WTC11 (cell line): ENCODE results near the gene EXOSC2. TPM values are rescaled to one million over a fixed set of nuclear protein-coding genes. Genes with fewer than 3 reads are reported as not detected.

Source experiments
- ATAC-seq: fragments of 200-7000 bp; cut with Tn5 transposase; 2 replicates; pipeline ENCODE4 v1.10.0; 2021; ENCODE audit warnings: mild to moderate bottlenecking, moderate library complexity
- CTCF ChIA-PET: fragments of 300-600 bp; sonication (Branson Sonifier 250); formaldehyde crosslinking; loops from one replicate; lab custom pipeline; 2021; ENCODE audit warnings: antibody characterized with exemption; lab: Charles Lee
- POLR2A ChIA-PET: fragments of 350-600 bp; sonication (Branson Sonifier 250); formaldehyde crosslinking; loops from one replicate; lab custom pipeline; 2021; ENCODE audit warnings: antibody characterized with exemption; lab: Charles Lee
- DNase-seq: peaks from one replicate; pipeline ENCODE4 v3.0.0; 2021; ENCODE audit warnings: low spot score
- H3K27ac Mint-ChIP-seq: 2 replicates; pipeline ENCODE4 v1.8.0; 2021; ENCODE audit warnings: mixed read lengths
- H3K27me3 Mint-ChIP-seq: 2 replicates; pipeline ENCODE4 v1.8.0; 2021; ENCODE audit warnings: low read depth, mild to moderate bottlenecking, moderate library complexity, mixed read lengths
- H3K36me3 Mint-ChIP-seq: 2 replicates; pipeline ENCODE4 v1.8.0; 2021; ENCODE audit warnings: mixed read lengths
- H3K4me1 Mint-ChIP-seq: 2 replicates; pipeline ENCODE4 v1.8.0; 2022; ENCODE audit warnings: mixed read lengths
- H3K4me3 Mint-ChIP-seq: 2 replicates; pipeline ENCODE4 v1.8.0; 2021; ENCODE audit warnings: mild to moderate bottlenecking, moderate library complexity, mixed read lengths
- H3K9me3 Mint-ChIP-seq: 2 replicates; pipeline ENCODE4 v1.8.0; 2021; ENCODE audit warnings: mixed read lengths
- CTCF ChIP-seq: fragments of 200-600 bp; IDR thresholded peaks from 2 replicates; pipeline ENCODE4 v1.8.0; 2022; ENCODE audit warnings: antibody characterized with exemption
- EMX1 ChIP-seq: fragments of 250-450 bp; sonication (Bioruptor Pico); IDR thresholded peaks from 2 replicates; pipeline ENCODE4 v1.8.0; 2021; ENCODE audit warnings: mild to moderate bottlenecking
- FOXK1 ChIP-seq: sonication (generic); formaldehyde crosslinking; IDR thresholded peaks from 2 replicates; pipeline ENCODE4 v1.8.0; 2022; ENCODE audit warnings: mild to moderate bottlenecking, moderate library complexity, missing genetic modification reagents
- FOXP4 ChIP-seq: sonication (generic); formaldehyde crosslinking; IDR thresholded peaks from 2 replicates; pipeline ENCODE4 v1.8.0; 2022; ENCODE audit warnings: mild to moderate bottlenecking, missing genetic modification reagents
- HMGXB4 ChIP-seq: sonication (generic); formaldehyde crosslinking; IDR thresholded peaks from 2 replicates; pipeline ENCODE4 v1.8.1; 2023; ENCODE audit warnings: mild to moderate bottlenecking, moderate library complexity, missing genetic modification reagents
- NFYB ChIP-seq: sonication (generic); formaldehyde crosslinking; conservative IDR thresholded peaks from 2 replicates; pipeline ENCODE4 v1.8.0; 2022; ENCODE audit warnings: low read depth, missing genetic modification reagents
- PRDM15 ChIP-seq: sonication (generic); formaldehyde crosslinking; IDR thresholded peaks from 2 replicates; pipeline ENCODE4 v1.8.0; 2022; ENCODE audit warnings: missing genetic modification reagents
- PREB ChIP-seq: sonication (generic); formaldehyde crosslinking; IDR thresholded peaks from 2 replicates; pipeline ENCODE4 v1.8.1; 2022; ENCODE audit warnings: mild to moderate bottlenecking, missing genetic modification reagents, moderate library complexity, borderline replicate concordance
- ZNF219 ChIP-seq: sonication (generic); formaldehyde crosslinking; IDR thresholded peaks from 2 replicates; pipeline ENCODE4 v1.8.0; 2023; ENCODE audit warnings: missing genetic modification reagents, mild to moderate bottlenecking, borderline replicate concordance
- ZNF423 ChIP-seq: fragments of 250-450 bp; sonication (Bioruptor Pico); IDR thresholded peaks from 2 replicates; pipeline ENCODE4 v2.1.2; 2022; ENCODE audit warnings: mild to moderate bottlenecking, moderate library complexity
- total RNA-seq: library from RNA; stranded (reverse); gene quantifications from 3 replicates; pipeline ENCODE4 v1.2.3, GENCODE V29; 2021
- TF ChIP-seq, protein P1 (sequence below): sonication (generic); formaldehyde crosslinking; IDR thresholded peaks from 2 replicates; pipeline ENCODE4 v1.8.0; 2022; ENCODE audit warnings: mild to moderate bottlenecking, missing genetic modification reagents
- TF ChIP-seq, protein P2 (sequence below): sonication (generic); formaldehyde crosslinking; IDR thresholded peaks from 2 replicates; pipeline ENCODE4 v1.8.0; 2023; ENCODE audit warnings: mild to moderate bottlenecking, missing genetic modification reagents
- TF ChIP-seq, protein P3 (sequence below): fragments of 250-450 bp; sonication (Bioruptor Pico); conservative IDR thresholded peaks from 2 replicates; pipeline ENCODE4 v1.9.0; 2021; ENCODE audit warnings: mild to moderate bottlenecking

The EXOSC2 gene
- total RNA-seq, 1 experiment from 2014 or later = 76.1 TPM

DNA sequence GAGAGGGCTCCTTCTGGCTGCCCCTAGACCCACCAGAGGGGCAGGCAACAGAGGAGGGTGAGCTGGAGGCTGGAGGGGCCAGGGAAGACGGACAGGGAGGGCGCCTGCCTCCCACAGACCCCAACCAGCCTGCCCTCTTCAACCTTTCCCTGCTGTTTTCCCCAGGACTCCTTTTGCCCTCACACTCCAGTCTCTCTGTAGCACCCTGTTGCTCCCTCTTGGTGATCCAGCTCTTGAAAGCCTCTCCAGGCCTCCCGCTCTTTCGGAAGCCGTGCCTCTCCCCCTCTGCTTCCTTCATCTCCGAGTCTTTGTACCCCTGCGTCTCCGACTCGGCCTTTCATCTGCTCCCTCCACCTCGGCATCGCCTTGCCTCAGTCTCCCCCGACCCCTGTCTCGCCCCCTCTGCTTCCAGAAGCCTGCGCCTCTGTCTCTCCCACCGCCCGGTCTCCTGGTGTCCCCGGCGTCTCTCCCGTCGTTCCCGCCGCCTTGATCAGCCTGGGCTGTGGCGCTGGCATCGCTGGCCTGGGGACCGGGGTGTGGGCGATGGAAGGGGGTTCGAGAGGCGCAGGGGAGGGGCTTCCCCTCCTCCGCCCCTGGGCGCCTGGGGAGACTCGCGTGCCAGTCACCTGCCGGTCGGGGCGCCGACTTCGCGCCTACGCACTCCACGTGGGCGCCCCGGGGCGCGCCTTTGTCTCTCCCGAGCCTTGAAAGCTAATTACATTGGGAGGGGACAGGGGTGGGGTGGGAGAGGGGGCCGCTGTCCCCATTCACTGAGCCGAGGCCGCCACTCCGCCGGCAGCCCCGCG lies 34.5 kb upstream of the EXOSC2 start (continued):
- 0 out of 2 replicates have a peak, but pooled peaks have one; percentile 22 for TF ChIP-seq HMGXB4 (CRISPR knock-in tag)
- TF ChIP-seq, protein P1, sequence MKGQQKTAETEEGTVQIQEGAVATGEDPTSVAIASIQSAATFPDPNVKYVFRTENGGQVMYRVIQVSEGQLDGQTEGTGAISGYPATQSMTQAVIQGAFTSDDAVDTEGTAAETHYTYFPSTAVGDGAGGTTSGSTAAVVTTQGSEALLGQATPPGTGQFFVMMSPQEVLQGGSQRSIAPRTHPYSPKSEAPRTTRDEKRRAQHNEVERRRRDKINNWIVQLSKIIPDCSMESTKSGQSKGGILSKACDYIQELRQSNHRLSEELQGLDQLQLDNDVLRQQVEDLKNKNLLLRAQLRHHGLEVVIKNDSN (CRISPR knock-in tag) = peak; percentile 50; the same call in 1 of the 2 replicates

DNA sequence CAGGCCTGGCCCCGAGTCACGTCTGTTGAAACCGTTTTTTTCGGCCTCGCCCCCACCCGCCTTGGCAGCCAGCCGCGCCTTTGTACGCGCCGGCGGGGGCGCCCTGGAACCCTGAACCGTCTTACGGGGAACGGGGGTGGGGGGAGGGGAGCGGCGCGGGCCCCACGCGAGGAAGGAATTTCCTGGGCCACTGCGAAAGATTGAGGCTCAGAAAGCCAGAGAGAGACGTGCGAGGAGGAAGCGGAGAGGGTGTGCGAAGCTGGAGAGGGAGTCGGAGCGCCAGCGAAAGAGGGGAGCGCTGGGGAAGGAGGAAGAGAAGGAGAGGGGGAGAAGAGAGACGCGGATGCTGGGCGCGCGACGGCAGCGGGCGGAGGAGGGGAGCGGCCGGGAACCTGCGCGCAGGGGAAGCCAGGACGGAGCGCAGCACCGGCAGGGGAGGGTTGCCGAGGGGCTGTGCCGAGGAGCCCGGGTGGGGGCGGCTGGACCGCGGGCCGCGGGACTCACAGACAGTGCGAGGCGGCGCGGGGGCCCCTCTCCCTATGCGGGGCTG lies 33.8 kb upstream of the EXOSC2 start:
- H3K9me3 Mint-ChIP-seq = no peaks in the 10 kb centered on the region
- no peak overlapping the region for H3K27ac Mint-ChIP-seq
- CTCF ChIA-PET = interaction anchor here (1.0 to 4.5 kb wide), 2 partner anchors 23 to 199 kb away, joined by 3 to 39 read pairs; no protein-coding TSS in a partner anchor
- H3K4me1 Mint-ChIP-seq = peaks cover 16% of the 10 kb centered on the region
- peak; percentile 10 for ATAC-seq
- H3K4me3 Mint-ChIP-seq = peak overlapping the region; percentile 62
- POLR2A ChIA-PET = no interaction called here
- TF ChIP-seq ZNF423 (CRISPR knock-in tag) (no peak), NFYB (no peak), PRDM15 (CRISPR knock-in tag) (peak; percentile 35; the same call in 1 of the 2 replicates)
- DNase-seq = peak; percentile 76
- H3K36me3 Mint-ChIP-seq = 0 out of 2 replicates have a peak, but pooled peaks cover 3% of the 10 kb centered on the region
- peaks cover 100% of the 10 kb centered on the region for H3K27me3 Mint-ChIP-seq

- H3K36me3 Mint-ChIP-seq = 0 out of 2 replicates have a peak, but pooled peaks cover 3% of the 10 kb centered on the region
- CTCF ChIA-PET = interaction anchor here (1.0 to 4.5 kb wide), 2 partner anchors 23 to 200 kb away, joined by 3 to 39 read pairs; no protein-coding TSS in a partner anchor
- TF ChIP-seq FOXP4 (CRISPR knock-in tag) = no peak
- TF ChIP-seq, protein P2, sequence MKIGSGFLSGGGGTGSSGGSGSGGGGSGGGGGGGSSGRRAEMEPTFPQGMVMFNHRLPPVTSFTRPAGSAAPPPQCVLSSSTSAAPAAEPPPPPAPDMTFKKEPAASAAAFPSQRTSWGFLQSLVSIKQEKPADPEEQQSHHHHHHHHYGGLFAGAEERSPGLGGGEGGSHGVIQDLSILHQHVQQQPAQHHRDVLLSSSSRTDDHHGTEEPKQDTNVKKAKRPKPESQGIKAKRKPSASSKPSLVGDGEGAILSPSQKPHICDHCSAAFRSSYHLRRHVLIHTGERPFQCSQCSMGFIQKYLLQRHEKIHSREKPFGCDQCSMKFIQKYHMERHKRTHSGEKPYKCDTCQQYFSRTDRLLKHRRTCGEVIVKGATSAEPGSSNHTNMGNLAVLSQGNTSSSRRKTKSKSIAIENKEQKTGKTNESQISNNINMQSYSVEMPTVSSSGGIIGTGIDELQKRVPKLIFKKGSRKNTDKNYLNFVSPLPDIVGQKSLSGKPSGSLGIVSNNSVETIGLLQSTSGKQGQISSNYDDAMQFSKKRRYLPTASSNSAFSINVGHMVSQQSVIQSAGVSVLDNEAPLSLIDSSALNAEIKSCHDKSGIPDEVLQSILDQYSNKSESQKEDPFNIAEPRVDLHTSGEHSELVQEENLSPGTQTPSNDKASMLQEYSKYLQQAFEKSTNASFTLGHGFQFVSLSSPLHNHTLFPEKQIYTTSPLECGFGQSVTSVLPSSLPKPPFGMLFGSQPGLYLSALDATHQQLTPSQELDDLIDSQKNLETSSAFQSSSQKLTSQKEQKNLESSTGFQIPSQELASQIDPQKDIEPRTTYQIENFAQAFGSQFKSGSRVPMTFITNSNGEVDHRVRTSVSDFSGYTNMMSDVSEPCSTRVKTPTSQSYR = no peak
- TF ChIP-seq, protein P3, sequence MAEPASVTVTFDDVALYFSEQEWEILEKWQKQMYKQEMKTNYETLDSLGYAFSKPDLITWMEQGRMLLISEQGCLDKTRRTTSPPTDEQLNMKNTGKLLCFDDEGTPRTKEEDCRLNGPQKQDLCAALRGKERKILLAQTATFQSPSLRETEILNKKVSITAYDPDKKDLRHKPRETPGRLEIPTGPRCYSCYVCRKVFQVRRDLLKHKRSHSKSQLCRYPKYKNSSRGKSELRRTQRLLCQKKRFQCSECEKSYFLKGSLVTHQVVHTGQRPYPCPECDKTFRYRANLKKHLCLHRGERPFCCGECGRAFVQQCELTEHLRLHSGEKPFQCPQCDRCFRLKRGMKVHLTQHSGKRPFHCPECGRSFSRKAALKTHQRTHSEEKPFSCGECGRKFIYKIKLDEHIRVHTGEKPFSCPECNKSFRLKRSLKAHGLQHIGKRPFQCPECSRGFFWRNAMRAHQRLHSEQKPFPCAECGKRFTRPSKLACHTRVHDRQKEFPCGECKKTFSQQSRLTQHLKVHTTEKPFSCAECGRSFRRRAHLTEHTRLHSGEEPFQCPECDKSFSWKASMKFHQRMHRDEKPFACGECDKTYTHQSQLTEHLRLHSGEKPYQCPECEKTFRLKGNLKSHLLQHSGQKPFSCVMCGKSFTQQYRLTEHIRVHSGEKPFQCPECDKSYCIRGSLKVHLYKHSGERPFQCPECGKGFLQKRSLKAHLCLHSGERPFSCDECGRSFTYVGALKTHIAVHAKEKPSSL (CRISPR knock-in tag) = no peak
- no peak for TF ChIP-seq FOXK1 (CRISPR knock-in tag)
- TF ChIP-seq ZNF423 (CRISPR knock-in tag) = no peak
- no peak for TF ChIP-seq PREB (CRISPR knock-in tag)
- TF ChIP-seq ZNF219 (CRISPR knock-in tag) = no peak
- TF ChIP-seq EMX1 (CRISPR knock-in tag) = no peak
- TF ChIP-seq CTCF = no peak
Measured at GRCh38 chr9:130660326-130660682, 33.3 kb upstream of the EXOSC2 start.

More at GRCh38 chr9:130660326-130660682, 33.3 kb upstream of the EXOSC2 start:
- Mint-ChIP-seq H3K27me3 (peaks cover 100% of the 10 kb centered on the region), H3K27ac (no peak overlapping the region), H3K9me3 (no peaks in the 10 kb centered on the region), H3K4me3 (peak overlapping the region; percentile 63), H3K4me1 (peaks cover 17% of the 10 kb centered on the region)
- ATAC-seq (no peak), DNase-seq (no peak)
- POLR2A ChIA-PET = interaction anchor here (0.6 kb wide), 1 partner anchor 9 kb away, joined by 4 read pairs; no protein-coding TSS in a partner anchor
